K562 (cell line): ENCODE data around the gene TEX30. TPM values are rescaled to one million over a fixed set of nuclear protein-coding genes. Genes with fewer than 3 reads are reported as not detected.

Experiments
- ATF1 ChIP-seq, 2 experiments: fragments of 450-650 bp in 1 of 2; IDR thresholded peaks; 2 replicates each; pipeline ENCODE4 v1.6.1; 2016; ENCODE audit warnings: missing compliant biosample characterization in 1 of 2, missing genetic modification characterization in 1 of 2
- CBX3 ChIP-seq, 2 experiments: IDR thresholded peaks; 1 replicate in 1 of 2; 2 replicates in 1 of 2; pipeline ENCODE4 v1.6.1; 2012; ENCODE audit warnings: inconsistent platforms in 2 of 2, low read length in 2 of 2, borderline replicate concordance in 1 of 2, control low read depth in 1 of 2
- CHCHD3 ChIP-seq: fragments of 250-450 bp; sonication (Bioruptor Pico); IDR thresholded peaks from 2 replicates; pipeline ENCODE4 v2.1.2; 2022; ENCODE audit warnings: mild to moderate bottlenecking
- HMGN3 ChIP-seq: IDR thresholded peaks from 2 replicates; pipeline ENCODE4 v1.6.1; 2011; ENCODE audit warnings: borderline replicate concordance, low read depth, mild to moderate bottlenecking, mixed read lengths, low read length; ENCODE audit not compliant: insufficient read length; ENCODE audit errors: extremely low read depth
- HOMEZ ChIP-seq: fragments of 250-450 bp; sonication (Bioruptor Pico); IDR thresholded peaks from 2 replicates; pipeline ENCODE4 v1.4.0; 2020; ENCODE audit warnings: mild to moderate bottlenecking, moderate library complexity
- KDM5B ChIP-seq: fragments of 200-600 bp; sonication (generic); IDR thresholded peaks from 2 replicates; pipeline ENCODE4 v1.6.1; 2012; ENCODE audit warnings: low read depth, mild to moderate bottlenecking, moderate library complexity, low read length, control low read depth, inconsistent platforms; ENCODE audit not compliant: insufficient replicate concordance
- MTA2 ChIP-seq: fragments of 450-650 bp; IDR thresholded peaks from 2 replicates; pipeline ENCODE4 v1.6.1; 2016; ENCODE audit warnings: low read depth
- PHB2 ChIP-seq: fragments of 450-650 bp; IDR thresholded peaks from 2 replicates; pipeline ENCODE4 v1.6.1; 2017; ENCODE audit warnings: low read depth
- PHF8 ChIP-seq: fragments of 200-600 bp; sonication (generic); IDR thresholded peaks from 2 replicates; pipeline ENCODE4 v1.6.1; 2012; ENCODE audit warnings: mixed run types, mild to moderate bottlenecking, inconsistent platforms, low read length, moderate library complexity, borderline replicate concordance
- RCOR1 ChIP-seq, 2 experiments: IDR thresholded peaks; 2 replicates each; pipeline ENCODE4 v1.6.1; 2012; ENCODE audit warnings: low read depth in 2 of 2, low read length in 2 of 2, borderline replicate concordance in 1 of 2, improper control_type of control experiment in 1 of 2
- RUNX1 ChIP-seq: sonication (generic); IDR thresholded peaks from 2 replicates; pipeline ENCODE4 v1.6.1; 2016; ENCODE audit warnings: antibody characterized with exemption, low read depth
- XRCC4 ChIP-seq: IDR thresholded peaks from one replicate; pipeline ENCODE4 v1.6.1; 2011; ENCODE audit not compliant: insufficient read depth, insufficient read length; ENCODE audit errors: extremely low read depth
- polyA plus RNA-seq, 8 experiments: library from polyadenylated mRNA; depleted of rRNA in 4 of 8; stranded (reverse) in 5 of 8; unstranded in 3 of 8; fragments of >200 nt; fragmentation: Nextera tagmentation in 2 of 8; fragmentation: Illumina TruSeq in 1 of 8; extraction: Ambion mirVana in 2 of 8; extraction: Trizol in 1 of 8; gene quantifications; 2 replicates each; pipeline versions ENCODE4 v1.2.1 to v1.2.3, GENCODE V29; 2011 to 2014; ENCODE audit warnings: inconsistent platforms in 1 of 8, missing spikeins in 1 of 8
- total RNA-seq, 7 experiments: library from RNA; depleted of rRNA in 6 of 7; stranded (reverse); fragments of >200 nt in 6 of 7; fragmentation: Illumina TruSeq in 2 of 7; extraction: Trizol in 2 of 7; gene quantifications; 2 replicates each; pipeline versions ENCODE4 v1.2.1 to v1.2.3, GENCODE V29; 2011 to 2021; ENCODE audit warnings: low replicate concordance in 1 of 7
- TF ChIP-seq, protein P1 (sequence below), 2 experiments: IDR thresholded peaks in 1 of 2; conservative IDR thresholded peaks in 1 of 2; 2 replicates each; pipeline ENCODE4 v1.6.1; 2016; ENCODE audit warnings: low read depth in 2 of 2, mild to moderate bottlenecking in 1 of 2, missing compliant biosample characterization in 1 of 2, missing genetic modification characterization in 1 of 2, moderate library complexity in 1 of 2
- TF ChIP-seq, protein P2 (sequence below), 2 experiments: fragments of 150-350 bp in 1 of 2; IDR thresholded peaks; 2 replicates each; pipeline ENCODE4 v1.6.1; 2012 to 2016; ENCODE audit warnings: low read depth in 2 of 2, low read length in 2 of 2, mild to moderate bottlenecking in 1 of 2, moderate library complexity in 1 of 2
- TF ChIP-seq, protein P3 (sequence below), 3 experiments: IDR thresholded peaks in 2 of 3; conservative IDR thresholded peaks in 1 of 3; 2 replicates each; pipeline ENCODE4 v1.5.1; 2011 to 2012; ENCODE audit warnings: low read length in 3 of 3, mild to moderate bottlenecking in 3 of 3, control low read depth in 2 of 3, improper control_type of control experiment in 1 of 3, inconsistent platforms in 1 of 3, low read depth in 1 of 3, mixed read lengths in 1 of 3, moderate library complexity in 1 of 3; ENCODE audit not compliant: insufficient read depth in 2 of 3

TEX30 gene
- total and polyA plus RNA-seq, 9 of the 15 experiments (the other 6 are each of a cell fraction or from before 2014, with no cell fraction given) = 24.1 to 143 (median 37.3) TPM

- no peak for TF ChIP-seq HOMEZ (CRISPR knock-in tag)
- TF ChIP-seq RCOR1 (IDR thresholded peaks at IDR 0.05; ENCODE audit: borderline replicate concordance in 1 of 2, low read depth in 2 of 2, low read length in 2 of 2) = no peak
- TF ChIP-seq RUNX1 = no peak
- TF ChIP-seq KDM5B = no peak
- no peak for TF ChIP-seq HMGN3
- TF ChIP-seq PHF8 = peak; percentile 65; the same call in 1 of the 2 replicates
- no peak for TF ChIP-seq CHCHD3 (CRISPR knock-in tag)
- TF ChIP-seq CBX3 (IDR thresholded peaks at IDR 0.05; ENCODE audit: borderline replicate concordance in 1 of 2, low read length in 2 of 2) = peak in 1 of 2 experiments; percentile 53; a peak in 1 of 3 replicates
- no peak for TF ChIP-seq MTA2
- TF ChIP-seq, protein P1, sequence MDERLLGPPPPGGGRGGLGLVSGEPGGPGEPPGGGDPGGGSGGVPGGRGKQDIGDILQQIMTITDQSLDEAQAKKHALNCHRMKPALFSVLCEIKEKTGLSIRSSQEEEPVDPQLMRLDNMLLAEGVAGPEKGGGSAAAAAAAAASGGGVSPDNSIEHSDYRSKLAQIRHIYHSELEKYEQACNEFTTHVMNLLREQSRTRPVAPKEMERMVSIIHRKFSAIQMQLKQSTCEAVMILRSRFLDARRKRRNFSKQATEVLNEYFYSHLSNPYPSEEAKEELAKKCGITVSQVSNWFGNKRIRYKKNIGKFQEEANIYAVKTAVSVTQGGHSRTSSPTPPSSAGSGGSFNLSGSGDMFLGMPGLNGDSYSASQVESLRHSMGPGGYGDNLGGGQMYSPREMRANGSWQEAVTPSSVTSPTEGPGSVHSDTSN (CRISPR knock-in tag; IDR thresholded peaks at IDR 0.05; ENCODE audit: low read depth) = no peak
- TF ChIP-seq, protein P1 (tag; conservative IDR thresholded peaks at IDR 0.05; ENCODE audit: low read depth) = no peak
- TF ChIP-seq, protein P2, sequence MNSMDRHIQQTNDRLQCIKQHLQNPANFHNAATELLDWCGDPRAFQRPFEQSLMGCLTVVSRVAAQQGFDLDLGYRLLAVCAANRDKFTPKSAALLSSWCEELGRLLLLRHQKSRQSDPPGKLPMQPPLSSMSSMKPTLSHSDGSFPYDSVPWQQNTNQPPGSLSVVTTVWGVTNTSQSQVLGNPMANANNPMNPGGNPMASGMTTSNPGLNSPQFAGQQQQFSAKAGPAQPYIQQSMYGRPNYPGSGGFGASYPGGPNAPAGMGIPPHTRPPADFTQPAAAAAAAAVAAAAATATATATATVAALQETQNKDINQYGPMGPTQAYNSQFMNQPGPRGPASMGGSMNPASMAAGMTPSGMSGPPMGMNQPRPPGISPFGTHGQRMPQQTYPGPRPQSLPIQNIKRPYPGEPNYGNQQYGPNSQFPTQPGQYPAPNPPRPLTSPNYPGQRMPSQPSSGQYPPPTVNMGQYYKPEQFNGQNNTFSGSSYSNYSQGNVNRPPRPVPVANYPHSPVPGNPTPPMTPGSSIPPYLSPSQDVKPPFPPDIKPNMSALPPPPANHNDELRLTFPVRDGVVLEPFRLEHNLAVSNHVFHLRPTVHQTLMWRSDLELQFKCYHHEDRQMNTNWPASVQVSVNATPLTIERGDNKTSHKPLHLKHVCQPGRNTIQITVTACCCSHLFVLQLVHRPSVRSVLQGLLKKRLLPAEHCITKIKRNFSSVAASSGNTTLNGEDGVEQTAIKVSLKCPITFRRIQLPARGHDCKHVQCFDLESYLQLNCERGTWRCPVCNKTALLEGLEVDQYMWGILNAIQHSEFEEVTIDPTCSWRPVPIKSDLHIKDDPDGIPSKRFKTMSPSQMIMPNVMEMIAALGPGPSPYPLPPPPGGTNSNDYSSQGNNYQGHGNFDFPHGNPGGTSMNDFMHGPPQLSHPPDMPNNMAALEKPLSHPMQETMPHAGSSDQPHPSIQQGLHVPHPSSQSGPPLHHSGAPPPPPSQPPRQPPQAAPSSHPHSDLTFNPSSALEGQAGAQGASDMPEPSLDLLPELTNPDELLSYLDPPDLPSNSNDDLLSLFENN (IDR thresholded peaks at IDR 0.05; ENCODE audit: low read depth in 2 of 2, low read length in 2 of 2) = no peak
- TF ChIP-seq PHB2 = no peak
- TF ChIP-seq, protein P3, sequence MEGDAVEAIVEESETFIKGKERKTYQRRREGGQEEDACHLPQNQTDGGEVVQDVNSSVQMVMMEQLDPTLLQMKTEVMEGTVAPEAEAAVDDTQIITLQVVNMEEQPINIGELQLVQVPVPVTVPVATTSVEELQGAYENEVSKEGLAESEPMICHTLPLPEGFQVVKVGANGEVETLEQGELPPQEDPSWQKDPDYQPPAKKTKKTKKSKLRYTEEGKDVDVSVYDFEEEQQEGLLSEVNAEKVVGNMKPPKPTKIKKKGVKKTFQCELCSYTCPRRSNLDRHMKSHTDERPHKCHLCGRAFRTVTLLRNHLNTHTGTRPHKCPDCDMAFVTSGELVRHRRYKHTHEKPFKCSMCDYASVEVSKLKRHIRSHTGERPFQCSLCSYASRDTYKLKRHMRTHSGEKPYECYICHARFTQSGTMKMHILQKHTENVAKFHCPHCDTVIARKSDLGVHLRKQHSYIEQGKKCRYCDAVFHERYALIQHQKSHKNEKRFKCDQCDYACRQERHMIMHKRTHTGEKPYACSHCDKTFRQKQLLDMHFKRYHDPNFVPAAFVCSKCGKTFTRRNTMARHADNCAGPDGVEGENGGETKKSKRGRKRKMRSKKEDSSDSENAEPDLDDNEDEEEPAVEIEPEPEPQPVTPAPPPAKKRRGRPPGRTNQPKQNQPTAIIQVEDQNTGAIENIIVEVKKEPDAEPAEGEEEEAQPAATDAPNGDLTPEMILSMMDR (IDR thresholded peaks at IDR 0.05 in 2 of 3, conservative IDR thresholded peaks at IDR 0.05 in 1 of 3; ENCODE audit: insufficient read depth in 2 of 3, low read depth in 1 of 3, low read length in 3 of 3) = peak; percentile 59 to 75 (median 66)
- TF ChIP-seq XRCC4 = no peak
- no peak for TF ChIP-seq ATF1 (CRISPR knock-in tag; IDR thresholded peaks at IDR 0.05)
- peak; percentile 45; the same call in 1 of the 2 replicates for TF ChIP-seq ATF1 (tag; IDR thresholded peaks at IDR 0.05)
Observed at GRCh38 chr13:102800145-102801041, 26.8 kb upstream of the TEX30 start (continued).
